Measurements from ENCODE around the gene CHADL. TPM values are rescaled to one million over a fixed set of nuclear protein-coding genes. Genes with fewer than 3 reads are reported as not detected.

Gene CHADL
- total and polyA plus RNA-seq, 2 of the 4 experiments (the other 2 are of a cell fraction), result 0.18 to 0.53 TPM

- dilution Hi-C loops (cut with HindIII; ENCODE audit: low sequenced_read_pairs, unreplicated experiment), result no loop called here
- peaks cover 18% of the 10 kb centered on the region for H3K4me1 ChIP-seq (ENCODE audit: control insufficient read depth, insufficient read depth, low read length)
- BruUV-seq (replicated peaks), result no TSS peak
- no peaks in the 10 kb centered on the region for H3K27me3 ChIP-seq (ENCODE audit: control insufficient read depth, insufficient read depth, low read length)
- CTCF ChIA-PET, result no interaction called here
- no peak overlapping the region for H2BK5ac ChIP-seq (ENCODE audit: low read depth, low read length, poor library complexity, severe bottlenecking)
- H3K9me3 ChIP-seq (ENCODE audit: control insufficient read depth, insufficient read depth, low read length), result no peaks in the 10 kb centered on the region
- no peak overlapping the region for H2BK120ac ChIP-seq (ENCODE audit: low read depth, low read length)
- no peak overlapping the region for H4K8ac ChIP-seq (ENCODE audit: low read depth in 2 of 2, low read length in 2 of 2)
- H4K91ac ChIP-seq (ENCODE audit: insufficient read depth, low read depth, low read length), result no peak overlapping the region
- DNase-seq (no peak), ATAC-seq (ENCODE audit: low read depth) (no peak)
- peaks cover 7 to 33% of the 10 kb centered on the region in 2 experiments; a peak in 2 of 4 replicates for H3K79me1 ChIP-seq (ENCODE audit: low read depth in 1 of 2, low read length in 2 of 2)
- H2AFZ ChIP-seq (replicated peaks; ENCODE audit: low read length, poor library complexity), result no peak overlapping the region
- peaks cover 17% of the 10 kb centered on the region for H3K36me3 ChIP-seq (ENCODE audit: control insufficient read depth, insufficient read depth, low read length)
- H4K20me1 ChIP-seq (ENCODE audit: insufficient read depth, low read length), result no peaks in the 10 kb centered on the region
- in situ Hi-C loops (cut with MboI; ENCODE audit: low sequenced_read_pairs), result no loop called here
- TF ChIP-seq POLR2A (IDR thresholded peaks at IDR 0.05; ENCODE audit: low read depth, low read length), result no peak
- no peak for TF ChIP-seq MAZ (IDR thresholded peaks at IDR 0.05; ENCODE audit: borderline replicate concordance, low read depth, low read length)
- H3K4me2 ChIP-seq (ENCODE audit: low read depth, low read length), result no peak overlapping the region; the same call in 1 of the 2 replicates
- H3K23ac ChIP-seq (ENCODE audit: low read depth, low read length), result no peak overlapping the region
- no peak overlapping the region for H2AK9ac ChIP-seq (replicated peaks; ENCODE audit: low read depth, low read length, poor library complexity)
- no peak overlapping the region for H3K56ac ChIP-seq (ENCODE audit: extremely low read depth, insufficient read depth, low read length)
- WGBS, 2 experiments (ENCODE audit: extremely low coverage in 2 of 2, insufficient read length in 1 of 2), result 100% methylated on average over 3 of the region's 10 CpGs; no CpG with 5 or more reads in 1 of the 2 experiments
- H3K9me1 ChIP-seq (ENCODE audit: insufficient read depth, low read length), result peaks cover 19% of the 10 kb centered on the region
- H3K4me3 ChIP-seq (ENCODE audit: insufficient read depth, low read depth, low read length), result no peak overlapping the region
- no peak overlapping the region for H2AK5ac ChIP-seq (ENCODE audit: low read depth, low read length)
- no peak overlapping the region for H3K27ac ChIP-seq (ENCODE audit: insufficient read depth, low read length)
- H3K18ac ChIP-seq (ENCODE audit: low read depth, low read length), result no peak overlapping the region
- intact Hi-C loops (cut with micrococcal nuclease), result no loop called here
- no peak overlapping the region for H2BK20ac ChIP-seq (ENCODE audit: low read depth, low read length)
- no peak overlapping the region for H3K9ac ChIP-seq (ENCODE audit: low read depth, low read length)
- no peak overlapping the region for H3K14ac ChIP-seq (replicated peaks; ENCODE audit: low read depth, low read length)
- POLR2A ChIA-PET (ENCODE audit: unreplicated experiment), result interaction anchor here (0.6 kb wide), 1 partner anchor 166 kb away, joined by 3 read pairs; no protein-coding TSS in a partner anchor
- H2BK15ac ChIP-seq (ENCODE audit: low read depth, low read length), result no peak overlapping the region
- H3K4ac ChIP-seq (ENCODE audit: low read depth, low read length), result no peak overlapping the region
- no peak overlapping the region for H4K5ac ChIP-seq (ENCODE audit: low read depth, low read length)
These were observed 25.3 kb downstream of the CHADL start for GRCh38 chr22:41215409-41215808.

Data from IMR-90 (cell line).